MM.1S (cell line): ENCODE data around the gene AMBRA1.

Experiments used
- CTCF ChIP-seq: fragments of 300-600 bp; sonication (generic); IDR thresholded peaks from 2 replicates; pipeline ENCODE4 v1.5.1; 2016; ENCODE audit warnings: antibody characterized with exemption, low read length, mixed read lengths
- EZH2 ChIP-seq: fragments of 300-600 bp; sonication (generic); optimal IDR thresholded peaks from 2 replicates; pipeline ENCODE3; 2017; ENCODE audit warnings: low read depth, mild to moderate bottlenecking, antibody characterized with exemption, low read length, mixed read lengths
- EZH2phosphoT487 ChIP-seq: fragments of 300-600 bp; sonication (generic); IDR thresholded peaks from 2 replicates; pipeline ENCODE4 v1.6.1; 2018; ENCODE audit warnings: antibody characterized with exemption, low read length

GRCh38 chr11:46505741-46506482 is 87.9 kb downstream of the AMBRA1 start:
- TF ChIP-seq CTCF (no peak), EZH2 (no peak), EZH2phosphoT487 (no peak)
